Mesothelial cell of epicardium (in vitro differentiated cells): ENCODE data around the gene SERINC2. TPM values are rescaled to one million over a fixed set of nuclear protein-coding genes. Genes with fewer than 3 reads are reported as not detected.
"Not testable (repeated sequence)": the region's sequence is repeated elsewhere in the genome, so short reads cannot be mapped to it uniquely, and the experiment has no call there.

Source experiments
- DNase-seq, 2 experiments: peaks; one replicate each; pipeline ENCODE4 v3.0.0; 2021; ENCODE audit warnings: low spot score in 2 of 2; ENCODE audit not compliant: unreplicated experiment in 2 of 2
- H3K27ac Mint-ChIP-seq: 2 replicates; pipeline ENCODE4 v1.8.0; 2021; ENCODE audit warnings: mixed read lengths
- H3K27me3 Mint-ChIP-seq: 2 replicates; pipeline ENCODE4 v1.8.0; 2021; ENCODE audit warnings: low read depth, mixed read lengths
- H3K36me3 Mint-ChIP-seq: 2 replicates; pipeline ENCODE4 v1.8.0; 2021; ENCODE audit warnings: mixed read lengths
- H3K4me1 Mint-ChIP-seq: 2 replicates; pipeline ENCODE4 v1.8.0; 2021; ENCODE audit warnings: mixed read lengths
- H3K4me3 Mint-ChIP-seq: 2 replicates; pipeline ENCODE4 v1.8.0; 2021; ENCODE audit warnings: mild to moderate bottlenecking, moderate library complexity, mixed read lengths
- H3K9me3 Mint-ChIP-seq: 2 replicates; pipeline ENCODE4 v1.8.0; 2021; ENCODE audit warnings: mixed read lengths
- total RNA-seq: library from RNA; stranded (reverse); gene quantifications from 3 replicates; pipeline ENCODE4 v1.2.1, GENCODE V29; 2021
- TF ChIP-seq, protein P1 (sequence below): fragments of 200-600 bp; sonication (generic); IDR thresholded peaks from one replicate; pipeline ENCODE4 v1.5.0; 2021; ENCODE audit warnings: antibody characterized with exemption; ENCODE audit not compliant: unreplicated experiment

The SERINC2 gene
- total RNA-seq, 1 donor from 2014 or later = 45.4 TPM

GRCh38 chr1:31428436-31429221 lies 15.6 kb downstream of the SERINC2 start:
- Mint-ChIP-seq H3K36me3 (peaks cover 19% of the 10 kb centered on the region), H3K4me3 (no peak overlapping the region), H3K9me3 (no peaks in the 10 kb centered on the region), H3K27ac (no peak overlapping the region), H3K4me1 (no peaks in the 10 kb centered on the region), H3K27me3 (no peaks in the 10 kb centered on the region)
- TF ChIP-seq, protein P1, sequence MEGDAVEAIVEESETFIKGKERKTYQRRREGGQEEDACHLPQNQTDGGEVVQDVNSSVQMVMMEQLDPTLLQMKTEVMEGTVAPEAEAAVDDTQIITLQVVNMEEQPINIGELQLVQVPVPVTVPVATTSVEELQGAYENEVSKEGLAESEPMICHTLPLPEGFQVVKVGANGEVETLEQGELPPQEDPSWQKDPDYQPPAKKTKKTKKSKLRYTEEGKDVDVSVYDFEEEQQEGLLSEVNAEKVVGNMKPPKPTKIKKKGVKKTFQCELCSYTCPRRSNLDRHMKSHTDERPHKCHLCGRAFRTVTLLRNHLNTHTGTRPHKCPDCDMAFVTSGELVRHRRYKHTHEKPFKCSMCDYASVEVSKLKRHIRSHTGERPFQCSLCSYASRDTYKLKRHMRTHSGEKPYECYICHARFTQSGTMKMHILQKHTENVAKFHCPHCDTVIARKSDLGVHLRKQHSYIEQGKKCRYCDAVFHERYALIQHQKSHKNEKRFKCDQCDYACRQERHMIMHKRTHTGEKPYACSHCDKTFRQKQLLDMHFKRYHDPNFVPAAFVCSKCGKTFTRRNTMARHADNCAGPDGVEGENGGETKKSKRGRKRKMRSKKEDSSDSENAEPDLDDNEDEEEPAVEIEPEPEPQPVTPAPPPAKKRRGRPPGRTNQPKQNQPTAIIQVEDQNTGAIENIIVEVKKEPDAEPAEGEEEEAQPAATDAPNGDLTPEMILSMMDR = no peak
- DNase-seq = no peak

DNA sequence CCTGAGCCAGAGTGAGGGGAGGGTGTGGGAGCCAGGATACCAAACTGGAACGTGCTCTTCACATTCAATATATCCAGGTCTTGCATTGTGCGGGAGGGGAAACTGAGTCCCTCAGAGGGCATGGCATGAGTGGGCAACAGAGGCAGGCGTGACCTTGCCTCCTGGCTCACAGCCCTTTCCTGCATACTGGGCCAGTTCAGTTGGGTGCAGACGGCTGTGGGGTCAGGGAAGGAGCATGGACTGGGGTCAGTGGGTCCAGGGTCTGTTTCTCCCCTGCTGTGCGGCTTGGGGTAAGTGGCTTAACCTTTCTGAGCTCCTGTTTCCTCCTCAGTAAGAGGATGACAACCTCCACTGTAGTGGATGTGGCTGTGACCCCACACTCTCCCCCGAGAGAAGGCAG lies 16.6 kb downstream of the SERINC2 start:
- no peak for DNase-seq
- TF ChIP-seq, protein P1 = no peak
- no peaks in the 10 kb centered on the region for H3K9me3 Mint-ChIP-seq
- no peaks in the 10 kb centered on the region for H3K27me3 Mint-ChIP-seq
- H3K36me3 Mint-ChIP-seq = peaks cover 19% of the 10 kb centered on the region
- H3K4me3 Mint-ChIP-seq = no peak overlapping the region
- no peaks in the 10 kb centered on the region for H3K4me1 Mint-ChIP-seq
- H3K27ac Mint-ChIP-seq = no peak overlapping the region

- H3K4me3 Mint-ChIP-seq, H3K9me3 Mint-ChIP-seq, H3K27ac Mint-ChIP-seq, H3K27me3 Mint-ChIP-seq, DNase-seq, H3K4me1 Mint-ChIP-seq: not testable (repeated sequence)
- H3K36me3 Mint-ChIP-seq = peaks cover 19% of the 10 kb centered on the region
These were observed 18.6 kb downstream of the SERINC2 start for GRCh38 chr1:31431351-31432257.

DNA sequence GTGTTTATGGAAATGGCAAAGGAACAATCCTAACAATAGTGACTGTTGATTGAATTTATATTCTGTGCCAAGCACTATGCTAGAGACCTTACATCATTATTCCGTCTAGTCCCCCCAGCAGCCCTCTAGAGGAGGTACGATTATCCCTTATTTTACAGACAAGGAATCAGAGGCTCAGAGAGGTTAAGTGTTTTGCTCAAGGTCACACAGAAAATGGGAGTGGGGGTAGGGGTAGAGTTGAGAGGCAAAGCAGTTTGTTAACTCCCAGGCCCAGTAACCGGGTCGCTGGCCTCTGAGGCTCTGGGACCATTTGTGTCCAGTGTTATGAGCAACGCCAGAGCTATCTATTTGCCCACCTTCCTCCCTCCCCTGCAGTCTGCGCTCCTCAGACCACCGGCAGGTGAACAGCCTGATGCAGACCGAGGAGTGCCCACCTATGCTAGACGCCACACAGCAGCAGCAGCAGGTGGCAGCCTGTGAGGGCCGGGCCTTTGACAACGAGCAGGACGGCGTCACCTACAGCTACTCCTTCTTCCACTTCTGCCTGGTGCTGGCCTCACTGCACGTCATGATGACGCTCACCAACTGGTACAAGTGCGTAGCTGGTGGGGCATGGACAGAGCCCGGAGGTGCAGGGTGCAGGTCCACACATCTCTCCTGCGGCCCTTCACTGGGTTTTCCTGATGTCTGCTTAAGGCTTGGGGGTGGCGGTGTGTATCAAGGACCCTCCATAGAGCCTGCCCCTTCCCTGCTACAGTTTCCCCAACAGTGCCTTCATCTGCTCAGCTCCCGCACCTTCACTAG lies 19.8 kb downstream of the SERINC2 start:
- TF ChIP-seq, protein P1 = no peak
- Mint-ChIP-seq H3K27ac (no peak overlapping the region), H3K9me3 (no peaks in the 10 kb centered on the region), H3K27me3 (no peaks in the 10 kb centered on the region), H3K4me3 (no peak overlapping the region), H3K36me3 (peaks cover 18% of the 10 kb centered on the region), H3K4me1 (no peaks in the 10 kb centered on the region)
- no peak for DNase-seq

DNA sequence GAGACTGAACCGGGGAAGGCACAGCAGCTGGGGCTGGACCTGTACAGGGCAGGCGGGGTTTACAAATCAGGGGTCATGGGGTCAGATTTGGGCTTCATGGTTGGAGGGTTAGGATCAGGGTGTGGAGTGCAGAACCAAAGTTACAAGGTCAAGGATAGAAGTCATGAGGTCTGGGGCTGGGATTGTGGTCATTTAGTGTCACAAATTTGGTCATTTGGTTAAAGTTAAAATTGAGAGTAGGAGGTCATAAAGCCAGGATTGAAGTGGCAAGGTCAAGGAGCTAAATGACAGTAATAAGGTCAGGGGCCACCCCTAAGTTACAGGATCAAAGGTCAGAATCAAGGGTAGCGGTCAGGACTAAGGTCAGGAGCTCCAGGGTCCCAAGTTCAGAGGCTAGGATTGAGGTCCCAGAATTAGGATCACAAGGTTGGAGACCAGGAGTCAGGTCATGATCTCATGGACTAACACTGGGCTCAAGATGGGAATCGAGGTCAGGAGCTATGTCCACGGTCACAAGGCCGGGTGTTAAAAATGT lies 20.4 kb downstream of the SERINC2 start:
- no peak for DNase-seq
- no peaks in the 10 kb centered on the region for H3K4me1 Mint-ChIP-seq
- peaks cover 13% of the 10 kb centered on the region for H3K36me3 Mint-ChIP-seq
- H3K27me3 Mint-ChIP-seq = no peaks in the 10 kb centered on the region
- no peaks in the 10 kb centered on the region for H3K9me3 Mint-ChIP-seq
- H3K4me3 Mint-ChIP-seq = no peak overlapping the region
- TF ChIP-seq, protein P1 = no peak
- no peak overlapping the region for H3K27ac Mint-ChIP-seq
